ENCODE measurements around the gene CTNNB1. TPM values are rescaled to one million over a fixed set of nuclear protein-coding genes. Genes with fewer than 3 reads are reported as not detected.

CTNNB1 gene
- total RNA-seq, 4 donors from 2014 or later = 319 to 1,124 (median 518) TPM

GRCh38 chr3:41247055-41248004, 48.0 kb downstream of the CTNNB1 start:
- TF ChIP-seq POLR2A (IDR thresholded peaks at IDR 0.05) = no peak
- TF ChIP-seq CTCF (IDR thresholded peaks at IDR 0.05) = no peak

GRCh38 chr3:41248525-41248924, 49.2 kb downstream of the CTNNB1 start:
- Histone ChIP-seq H3K4me3 (no peak overlapping the region), H3K4me1 (no peaks in the 10 kb centered on the region), H3K9me3 (no peaks in the 10 kb centered on the region), H3K27ac (no peak overlapping the region), H3K27me3 (no peaks in the 10 kb centered on the region), H3K36me3 (no peaks in the 10 kb centered on the region)
- intact Hi-C loops (cut with DNase I; ENCODE audit: low total_unique reads) = no loop called here
- no peak for TF ChIP-seq CTCF (IDR thresholded peaks at IDR 0.05)
- TF ChIP-seq POLR2A (IDR thresholded peaks at IDR 0.05) = no peak
- DNase-seq = no peak

More at GRCh38 chr3:41247055-41248004, 48.0 kb downstream of the CTNNB1 start:
- intact Hi-C loops (cut with DNase I; ENCODE audit: low total_unique reads) = no loop called here
- H3K4me3 ChIP-seq = no peak overlapping the region
- no peaks in the 10 kb centered on the region for H3K36me3 ChIP-seq
- H3K4me1 ChIP-seq = no peaks in the 10 kb centered on the region
- no peak overlapping the region for H3K27ac ChIP-seq
- H3K27me3 ChIP-seq = no peaks in the 10 kb centered on the region
- H3K9me3 ChIP-seq = no peaks in the 10 kb centered on the region
- DNase-seq = no peak

GRCh38 chr3:41249318-41249717, 50.0 kb downstream of the CTNNB1 start:
- Histone ChIP-seq H3K36me3 (no peaks in the 10 kb centered on the region), H3K27ac (no peak overlapping the region), H3K9me3 (no peaks in the 10 kb centered on the region), H3K27me3 (no peaks in the 10 kb centered on the region), H3K4me1 (no peaks in the 10 kb centered on the region), H3K4me3 (no peak overlapping the region)
- intact Hi-C loops (cut with DNase I; ENCODE audit: low total_unique reads) = no loop called here
- TF ChIP-seq CTCF (IDR thresholded peaks at IDR 0.05) = no peak
- no peak for TF ChIP-seq POLR2A (IDR thresholded peaks at IDR 0.05)
- no peak for DNase-seq

GRCh38 chr3:41250825-41251224, 51.5 kb downstream of the CTNNB1 start:
- DNase-seq = no peak
- Histone ChIP-seq H3K27me3 (no peaks in the 10 kb centered on the region), H3K9me3 (no peaks in the 10 kb centered on the region), H3K36me3 (no peaks in the 10 kb centered on the region), H3K27ac (no peak overlapping the region), H3K4me3 (no peak overlapping the region), H3K4me1 (no peaks in the 10 kb centered on the region)
- intact Hi-C loops (cut with DNase I; ENCODE audit: low total_unique reads) = no loop called here
- TF ChIP-seq POLR2A (IDR thresholded peaks at IDR 0.05) (no peak), CTCF (IDR thresholded peaks at IDR 0.05) (no peak)

- Histone ChIP-seq H3K27me3 (no peaks in the 10 kb centered on the region), H3K4me3 (no peak overlapping the region), H3K36me3 (no peaks in the 10 kb centered on the region), H3K9me3 (no peaks in the 10 kb centered on the region), H3K27ac (no peak overlapping the region), H3K4me1 (no peaks in the 10 kb centered on the region)
- intact Hi-C loops (cut with DNase I; ENCODE audit: low total_unique reads) = no loop called here
- TF ChIP-seq POLR2A (IDR thresholded peaks at IDR 0.05) (no peak), CTCF (IDR thresholded peaks at IDR 0.05) (no peak)
- DNase-seq = no peak
Measured at GRCh38 chr3:41251593-41251992, 52.3 kb downstream of the CTNNB1 start.
